WTC11 (cell line): ENCODE results near the gene RPIA. TPM values are rescaled to one million over a fixed set of nuclear protein-coding genes. Genes with fewer than 3 reads are reported as not detected.

ENCODE experiments used
- ATAC-seq: fragments of 200-7000 bp; cut with Tn5 transposase; 2 replicates; pipeline ENCODE4 v1.10.0; 2021; ENCODE audit warnings: mild to moderate bottlenecking, moderate library complexity
- CTCF ChIA-PET: fragments of 300-600 bp; sonication (Branson Sonifier 250); formaldehyde crosslinking; loops from one replicate; lab custom pipeline; 2021; ENCODE audit warnings: antibody characterized with exemption; lab: Charles Lee
- POLR2A ChIA-PET: fragments of 350-600 bp; sonication (Branson Sonifier 250); formaldehyde crosslinking; loops from one replicate; lab custom pipeline; 2021; ENCODE audit warnings: antibody characterized with exemption; lab: Charles Lee
- DNase-seq: peaks from one replicate; pipeline ENCODE4 v3.0.0; 2021; ENCODE audit warnings: low spot score
- H3K27ac Mint-ChIP-seq: 2 replicates; pipeline ENCODE4 v1.8.0; 2021; ENCODE audit warnings: mixed read lengths
- H3K27me3 Mint-ChIP-seq: 2 replicates; pipeline ENCODE4 v1.8.0; 2021; ENCODE audit warnings: low read depth, mild to moderate bottlenecking, moderate library complexity, mixed read lengths
- H3K36me3 Mint-ChIP-seq: 2 replicates; pipeline ENCODE4 v1.8.0; 2021; ENCODE audit warnings: mixed read lengths
- H3K4me1 Mint-ChIP-seq: 2 replicates; pipeline ENCODE4 v1.8.0; 2022; ENCODE audit warnings: mixed read lengths
- H3K4me3 Mint-ChIP-seq: 2 replicates; pipeline ENCODE4 v1.8.0; 2021; ENCODE audit warnings: mild to moderate bottlenecking, moderate library complexity, mixed read lengths
- H3K9me3 Mint-ChIP-seq: 2 replicates; pipeline ENCODE4 v1.8.0; 2021; ENCODE audit warnings: mixed read lengths
- ATF2 ChIP-seq: sonication (generic); formaldehyde crosslinking; IDR thresholded peaks from 2 replicates; pipeline ENCODE4 v1.8.1; 2022; ENCODE audit warnings: low read depth, missing genetic modification reagents, borderline replicate concordance
- ATF3 ChIP-seq: sonication (generic); formaldehyde crosslinking; conservative IDR thresholded peaks from 2 replicates; pipeline ENCODE4 v1.8.1; 2022; ENCODE audit warnings: mild to moderate bottlenecking, missing genetic modification reagents
- GTF2I ChIP-seq: fragments of 250-450 bp; sonication (Bioruptor Pico); conservative IDR thresholded peaks from 2 replicates; pipeline ENCODE4 v1.4.0; 2021; ENCODE audit warnings: mild to moderate bottlenecking
- NFATC4 ChIP-seq: fragments of 250-450 bp; sonication (Bioruptor Pico); IDR thresholded peaks from 2 replicates; pipeline ENCODE4 v1.9.0; 2021; ENCODE audit warnings: mild to moderate bottlenecking
- NFE2L1 ChIP-seq: sonication (generic); formaldehyde crosslinking; IDR thresholded peaks from 2 replicates; pipeline ENCODE4 v1.8.1; 2023; ENCODE audit warnings: missing genetic modification reagents
- NR3C1 ChIP-seq: sonication (generic); formaldehyde crosslinking; conservative IDR thresholded peaks from 2 replicates; pipeline ENCODE4 v1.8.1; 2023; ENCODE audit warnings: low read depth, mild to moderate bottlenecking, missing genetic modification reagents
- PRDM15 ChIP-seq: sonication (generic); formaldehyde crosslinking; IDR thresholded peaks from 2 replicates; pipeline ENCODE4 v1.8.0; 2022; ENCODE audit warnings: missing genetic modification reagents
- SOX15 ChIP-seq: fragments of 250-450 bp; sonication (Bioruptor Pico); IDR thresholded peaks from 2 replicates; pipeline ENCODE4 v1.9.0; 2021; ENCODE audit warnings: mild to moderate bottlenecking
- TEAD1 ChIP-seq: sonication (generic); formaldehyde crosslinking; IDR thresholded peaks from 2 replicates; pipeline ENCODE4 v1.8.0; 2022; ENCODE audit warnings: mild to moderate bottlenecking, missing genetic modification reagents
- ZNF232 ChIP-seq: sonication (generic); formaldehyde crosslinking; IDR thresholded peaks from 2 replicates; pipeline ENCODE4 v1.8.0; 2022; ENCODE audit warnings: mild to moderate bottlenecking, missing genetic modification reagents
- ZNF396 ChIP-seq: fragments of 250-450 bp; sonication (Bioruptor Pico); IDR thresholded peaks from 2 replicates; pipeline ENCODE4 v1.8.0; 2021; ENCODE audit warnings: mild to moderate bottlenecking, moderate library complexity, borderline replicate concordance
- ZNF416 ChIP-seq: fragments of 250-450 bp; sonication (Bioruptor Pico); IDR thresholded peaks from 2 replicates; pipeline ENCODE4 v1.9.0; 2021; ENCODE audit warnings: mild to moderate bottlenecking, inconsistent platforms
- ZNF425 ChIP-seq: fragments of 250-450 bp; sonication (Bioruptor Pico); conservative IDR thresholded peaks from 2 replicates; pipeline ENCODE4 v1.9.0; 2021; ENCODE audit warnings: mild to moderate bottlenecking
- total RNA-seq: library from RNA; stranded (reverse); gene quantifications from 3 replicates; pipeline ENCODE4 v1.2.3, GENCODE V29; 2021

Gene RPIA
- total RNA-seq, 1 experiment from 2014 or later = 23.4 TPM

DNA sequence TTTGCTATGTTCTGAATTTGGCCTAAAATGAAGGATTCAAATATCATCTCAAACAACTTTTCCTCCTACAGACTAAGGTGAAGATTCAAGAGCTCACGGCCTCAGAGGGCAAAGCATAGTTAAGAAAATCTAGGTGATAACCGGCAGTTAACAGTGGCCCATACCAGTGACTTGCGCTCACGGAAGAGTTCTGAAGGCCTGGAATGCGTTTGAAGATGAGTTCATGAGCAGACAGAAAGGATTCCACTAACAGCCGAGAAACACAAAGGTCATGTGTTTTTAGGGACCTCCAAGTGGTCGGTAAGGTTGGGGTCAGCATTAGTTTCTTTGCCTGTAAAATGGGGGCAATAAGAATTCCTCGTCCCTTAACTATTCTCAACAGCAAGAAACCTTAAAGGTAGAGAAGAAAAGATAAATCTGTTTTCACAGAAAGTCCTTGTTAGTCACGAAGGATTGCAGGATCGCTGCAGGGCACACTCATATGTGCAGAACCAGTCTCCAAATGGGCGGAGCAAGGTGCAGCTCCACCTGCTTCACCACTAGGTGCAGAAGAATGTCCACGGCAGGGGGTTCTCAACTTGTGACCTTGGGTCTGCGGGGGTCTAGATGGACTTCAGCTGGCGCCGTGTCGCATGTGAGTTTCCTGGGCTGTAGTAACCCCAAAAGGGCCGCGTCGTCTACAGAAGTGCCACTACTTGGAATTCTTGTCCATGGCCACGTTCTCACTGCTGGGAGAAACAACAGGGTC, 708 bp upstream of the RPIA start:
- POLR2A ChIA-PET = no interaction called here
- peak; percentile 33 for DNase-seq

DNA sequence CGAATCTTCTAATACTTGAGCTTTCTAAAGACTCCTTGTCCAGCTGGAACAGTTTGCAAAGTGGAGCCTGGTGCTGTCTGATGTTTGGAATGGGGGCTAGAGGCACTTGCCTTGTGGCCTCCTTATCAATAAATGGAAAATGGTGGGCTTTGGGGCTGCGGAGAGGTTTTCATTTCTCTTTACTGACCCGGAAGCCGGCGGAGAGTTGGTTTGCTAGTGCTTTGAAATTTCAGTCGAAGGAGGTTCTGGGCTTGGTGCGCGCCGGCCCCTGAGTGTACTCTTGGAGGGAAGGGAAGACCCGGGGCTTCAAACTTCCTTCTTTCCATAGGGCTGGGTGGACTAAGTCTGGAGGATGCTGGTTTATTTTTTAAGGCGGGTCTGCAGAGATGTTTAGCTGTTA, 714 bp downstream of the RPIA start:
- CTCF ChIA-PET = interaction anchor here (0.6 to 2.8 kb wide), 11 partner anchors 9 to 1374 kb away, joined by 3 to 11 read pairs (median 4); no protein-coding TSS in a partner anchor
- ATAC-seq (no peak), DNase-seq (peak; percentile 14)
- POLR2A ChIA-PET = no interaction called here
- Mint-ChIP-seq H3K27me3 (peaks cover 14% of the 10 kb centered on the region), H3K4me3 (peak overlapping the region; percentile 93), H3K36me3 (peaks cover 28% of the 10 kb centered on the region), H3K27ac (no peak overlapping the region; the same call in 1 of the 2 replicates), H3K4me1 (peaks cover 36% of the 10 kb centered on the region), H3K9me3 (peaks cover 33% of the 10 kb centered on the region)
- no peak for TF ChIP-seq NFATC4
- TF ChIP-seq ZNF232 (CRISPR knock-in tag) = no peak
- no peak for TF ChIP-seq ZNF416 (CRISPR knock-in tag)
- no peak for TF ChIP-seq NR3C1
- TF ChIP-seq ATF3 (CRISPR knock-in tag) = no peak
- no peak for TF ChIP-seq PRDM15 (CRISPR knock-in tag)
- no peak for TF ChIP-seq TEAD1 (CRISPR knock-in tag)

More for the DNA sequence above, 708 bp upstream of the RPIA start:
- H3K27me3 Mint-ChIP-seq = peaks cover 25% of the 10 kb centered on the region
- peak overlapping the region; percentile 96 for H3K27ac Mint-ChIP-seq
- peaks cover 41% of the 10 kb centered on the region for H3K36me3 Mint-ChIP-seq
- no peak for TF ChIP-seq SOX15
- no peak for TF ChIP-seq GTF2I (CRISPR knock-in tag)
- no peak for TF ChIP-seq ZNF396 (CRISPR knock-in tag)
- peak; percentile 62; the same call in 1 of the 2 replicates for TF ChIP-seq NFE2L1 (CRISPR knock-in tag)
- TF ChIP-seq ATF2 (CRISPR knock-in tag) = peak; percentile 6; the same call in 1 of the 2 replicates
- TF ChIP-seq, all 79 proteins: peak for 2
- ATAC-seq = peak; percentile 2
- CTCF ChIA-PET = interaction anchor here (1.2 to 2.8 kb wide), 2 partner anchors 19 to 32 kb away, joined by 4 to 11 read pairs; no protein-coding TSS in a partner anchor
- peak overlapping the region; percentile 93 for H3K4me3 Mint-ChIP-seq
- H3K9me3 Mint-ChIP-seq = peaks cover 47% of the 10 kb centered on the region
- peaks cover 27% of the 10 kb centered on the region for H3K4me1 Mint-ChIP-seq

- no peak for ATAC-seq
Measured at GRCh38 chr2:88693911-88694414, 2.5 kb downstream of the RPIA start.

More at GRCh38 chr2:88693911-88694414, 2.5 kb downstream of the RPIA start:
- H3K4me3 Mint-ChIP-seq = no peak overlapping the region
- H3K27me3 Mint-ChIP-seq = peaks cover 12% of the 10 kb centered on the region
- POLR2A ChIA-PET = no interaction called here
- DNase-seq = no peak
- peaks cover 19% of the 10 kb centered on the region for H3K9me3 Mint-ChIP-seq
- H3K27ac Mint-ChIP-seq = no peak overlapping the region
- CTCF ChIA-PET = interaction anchor here (0.6 to 1.4 kb wide), 2 partner anchors 19 to 22 kb away, joined by 3 to 6 read pairs; no protein-coding TSS in a partner anchor
- H3K36me3 Mint-ChIP-seq = peaks cover 18% of the 10 kb centered on the region
- H3K4me1 Mint-ChIP-seq = peaks cover 53% of the 10 kb centered on the region
- no peak for TF ChIP-seq ZNF425
